Activated T-cell treated with anti-CD3 and anti-CD28 coated beads, Interleukin-2, amount 50 U/mL, for 1 hour (primary cell): Measurements from ENCODE around the gene POP7.

ENCODE experiments used
- DNase-seq: peaks from one replicate; pipeline ENCODE4 v3.0.0-alpha.2; 2020

The POP7 gene

DNA sequence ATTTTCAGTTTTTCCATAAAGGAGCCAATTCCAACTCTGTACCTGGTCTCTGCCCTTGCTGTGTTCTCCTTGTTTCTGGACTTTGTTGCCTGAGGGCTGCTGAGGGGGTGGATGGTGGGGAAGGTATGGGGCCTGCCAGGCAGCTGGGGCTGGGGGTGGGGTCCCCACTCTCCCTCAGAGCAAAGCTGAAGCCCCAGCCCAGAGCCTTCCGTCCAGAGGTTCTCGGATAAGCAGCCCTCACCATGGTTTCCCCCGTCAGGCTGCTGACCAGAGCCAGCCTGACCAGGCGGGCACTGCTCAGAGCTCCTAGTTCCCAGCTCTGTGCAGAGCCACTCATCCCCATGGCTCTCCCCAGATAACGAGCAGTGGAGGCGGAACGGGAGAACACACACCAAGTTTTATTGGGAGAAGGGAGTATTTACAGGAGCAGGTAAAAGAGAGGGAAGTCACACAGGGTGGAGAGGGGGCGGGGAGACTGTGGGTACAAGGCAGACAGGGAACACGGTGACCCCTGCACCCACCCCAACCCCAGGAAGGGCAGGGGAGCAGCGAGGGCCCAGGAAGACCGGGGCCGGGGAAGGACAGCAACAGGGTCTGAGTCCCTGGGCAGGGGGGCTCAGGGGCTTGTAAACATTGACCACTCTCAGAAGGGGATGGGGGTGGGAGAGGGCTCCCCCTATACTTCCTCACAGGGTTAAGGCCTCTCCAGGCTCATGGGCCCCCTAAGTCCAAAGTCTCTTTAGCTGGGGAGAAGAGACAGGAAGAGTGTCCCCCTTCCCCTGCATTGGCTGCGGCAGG is 26.6 kb upstream of the POP7 start:
- DNase-seq: no peak

DNA sequence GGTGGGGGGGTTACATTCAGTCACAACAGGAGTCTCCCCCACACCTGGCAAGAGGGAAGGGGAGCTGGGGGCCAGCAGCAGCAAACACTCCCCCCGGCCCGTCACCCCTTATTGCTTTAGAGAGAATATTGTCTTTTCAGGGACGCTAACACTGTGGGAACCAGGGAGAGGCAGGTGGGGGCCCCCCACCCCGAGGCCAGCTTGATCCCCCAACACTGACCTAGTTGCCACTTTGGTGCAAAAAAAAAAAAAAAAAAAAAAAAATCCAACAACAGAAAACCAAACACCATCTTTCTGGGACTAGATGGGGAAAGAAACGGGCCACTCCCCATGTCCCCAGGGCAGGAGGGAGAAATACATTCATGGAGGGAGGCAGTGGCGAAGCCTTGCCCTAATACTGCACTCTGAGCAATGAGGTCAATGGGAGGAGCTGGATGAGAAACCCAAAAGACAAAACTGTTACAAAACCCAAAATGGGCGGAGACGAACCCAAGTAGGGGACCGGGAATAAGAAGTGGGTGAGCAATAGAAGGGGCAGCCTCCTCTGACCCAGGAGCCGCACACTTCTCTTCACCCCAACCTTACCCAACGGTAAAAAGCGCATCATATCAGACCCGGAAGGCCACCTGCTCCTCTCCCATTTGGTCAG is 25.9 kb upstream of the POP7 start:
- no peak for DNase-seq

- DNase-seq: no peak
Measured at GRCh38 chr7:100680576-100681271, 25.2 kb upstream of the POP7 start.

DNA sequence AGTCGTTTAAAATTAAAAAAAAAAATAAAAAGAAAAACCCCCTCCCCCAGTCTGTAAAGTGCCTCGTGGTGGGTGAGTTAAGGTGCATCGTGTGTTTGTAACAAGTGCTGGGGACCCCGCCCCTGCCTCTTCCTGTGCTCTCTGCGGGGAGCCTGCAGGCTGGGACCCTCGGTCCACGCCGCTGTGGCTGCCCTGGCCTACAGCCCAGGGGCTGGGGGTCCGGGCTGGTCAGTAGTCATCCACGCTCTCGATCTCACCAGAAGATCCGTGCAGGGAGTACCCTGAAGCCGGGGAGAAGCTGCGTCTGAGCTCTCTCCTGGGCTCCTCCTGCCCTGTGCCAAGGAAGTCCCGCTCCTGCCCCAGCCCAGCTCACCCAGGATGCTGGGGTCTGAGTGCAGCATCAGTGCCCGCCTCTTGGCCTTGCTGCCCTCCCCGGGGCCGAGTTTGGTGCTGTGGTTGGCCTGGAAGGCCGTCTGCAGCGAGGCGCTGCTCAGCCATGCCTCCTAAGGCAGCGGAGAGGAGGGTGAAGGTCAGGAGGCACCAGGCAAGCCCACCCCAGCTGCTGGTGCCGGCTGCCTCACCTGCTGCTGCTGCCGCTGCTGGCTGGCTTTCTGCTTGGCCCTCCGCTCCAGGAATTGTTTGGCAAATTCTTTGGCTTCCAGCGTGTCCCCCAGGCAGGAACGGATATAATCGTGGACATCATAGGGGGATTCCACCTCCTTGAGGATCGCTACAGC is 24.3 kb upstream of the POP7 start:
- no peak for DNase-seq

GRCh38 chr7:100682228-100682741 is 23.6 kb upstream of the POP7 start:
- DNase-seq: no peak

DNA sequence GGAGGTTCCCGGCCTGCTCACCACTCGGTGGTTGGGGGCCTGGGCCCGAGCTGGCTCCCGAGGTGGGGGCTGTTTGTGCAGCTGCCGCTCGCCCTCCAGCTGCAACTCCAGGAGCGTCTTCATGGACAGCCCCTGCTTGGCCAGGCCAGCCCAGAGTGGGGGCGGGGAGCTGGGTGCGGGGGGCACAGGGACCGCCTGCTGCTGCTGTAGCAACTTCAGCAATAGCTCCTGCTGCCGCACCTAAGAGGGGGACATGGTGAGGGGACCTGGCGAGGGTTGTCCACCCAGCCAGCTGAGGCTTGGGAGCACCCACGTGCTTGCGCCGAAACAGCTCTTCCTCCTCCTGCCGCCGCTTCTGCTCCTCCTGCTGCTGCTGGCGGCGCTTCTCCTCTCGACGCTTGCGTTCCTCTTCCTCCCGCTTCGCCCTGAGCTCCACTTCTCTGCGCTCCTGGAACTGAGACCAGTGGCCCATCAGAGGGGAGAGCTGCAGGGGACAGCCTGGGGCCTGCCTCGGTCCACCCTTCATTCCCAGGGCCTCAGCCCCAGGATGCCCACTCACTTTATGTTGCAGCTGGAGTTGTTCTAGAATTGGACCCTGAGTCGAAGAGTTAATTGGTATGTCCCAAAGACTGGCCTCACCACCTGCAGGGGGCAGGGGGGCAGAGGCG is 22.8 kb upstream of the POP7 start:
- DNase-seq: no peak

GRCh38 chr7:100683659-100684533 is 22.0 kb upstream of the POP7 start:
- DNase-seq: no peak

- DNase-seq: no peak
Measured at GRCh38 chr7:100684534-100685042, 21.3 kb upstream of the POP7 start.

- no peak for DNase-seq
Measured at GRCh38 chr7:100685049-100685605, 20.8 kb upstream of the POP7 start.

- no peak for DNase-seq
Measured at GRCh38 chr7:100685631-100686145, 20.2 kb upstream of the POP7 start.

GRCh38 chr7:100686201-100686821 is 19.6 kb upstream of the POP7 start:
- no peak for DNase-seq

GRCh38 chr7:100686822-100687211 is 19.1 kb upstream of the POP7 start:
- DNase-seq: no peak

DNA sequence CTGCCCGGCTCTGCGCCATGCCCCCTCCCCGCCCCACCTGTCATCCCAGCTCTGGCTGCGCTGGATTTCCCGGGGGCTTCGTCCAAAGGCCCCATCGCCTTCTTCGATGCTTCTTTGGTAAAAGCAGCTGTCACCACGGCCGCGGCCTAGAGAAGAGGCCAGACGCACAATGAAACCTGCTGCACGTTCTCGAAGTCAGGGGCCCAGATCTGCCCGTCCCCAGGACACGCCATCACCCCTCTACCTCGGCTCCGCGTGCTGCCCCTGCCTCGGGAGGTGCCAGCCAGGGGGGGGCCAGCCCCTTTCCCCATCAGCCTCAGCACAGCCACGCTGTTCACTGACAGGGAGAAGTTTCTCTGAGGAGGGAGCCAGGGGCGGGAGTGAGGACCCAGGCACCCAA is 18.7 kb upstream of the POP7 start:
- no peak for DNase-seq

DNA sequence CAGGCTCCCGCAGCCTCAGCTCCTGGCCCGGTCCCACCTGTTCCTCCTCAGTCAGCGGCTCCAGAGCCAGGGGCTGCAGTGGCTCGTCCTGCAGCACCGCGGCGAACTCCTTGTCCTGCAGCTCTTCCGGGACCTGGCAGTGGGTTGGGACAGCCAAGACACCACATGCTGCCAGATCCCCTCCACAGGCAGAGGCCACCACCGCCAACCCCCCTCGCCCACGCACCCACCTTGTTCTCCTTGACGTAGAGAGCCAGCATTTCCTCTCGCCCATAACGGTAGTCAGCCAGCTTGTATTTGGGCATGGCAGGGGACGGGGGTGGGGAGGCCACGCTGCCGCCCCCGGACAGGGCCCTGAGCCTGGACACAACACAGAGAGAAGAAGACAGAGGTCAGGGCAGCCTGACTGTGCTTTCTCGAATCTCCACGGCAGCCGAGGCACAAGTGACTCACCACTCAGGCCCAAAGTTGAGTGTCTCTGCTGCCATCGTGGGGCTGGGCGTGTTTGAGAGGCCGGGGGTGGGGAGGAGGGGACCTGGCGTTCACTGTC is 18.1 kb upstream of the POP7 start:
- no peak for DNase-seq

GRCh38 chr7:100688326-100688860 is 17.5 kb upstream of the POP7 start:
- no peak for DNase-seq

DNA sequence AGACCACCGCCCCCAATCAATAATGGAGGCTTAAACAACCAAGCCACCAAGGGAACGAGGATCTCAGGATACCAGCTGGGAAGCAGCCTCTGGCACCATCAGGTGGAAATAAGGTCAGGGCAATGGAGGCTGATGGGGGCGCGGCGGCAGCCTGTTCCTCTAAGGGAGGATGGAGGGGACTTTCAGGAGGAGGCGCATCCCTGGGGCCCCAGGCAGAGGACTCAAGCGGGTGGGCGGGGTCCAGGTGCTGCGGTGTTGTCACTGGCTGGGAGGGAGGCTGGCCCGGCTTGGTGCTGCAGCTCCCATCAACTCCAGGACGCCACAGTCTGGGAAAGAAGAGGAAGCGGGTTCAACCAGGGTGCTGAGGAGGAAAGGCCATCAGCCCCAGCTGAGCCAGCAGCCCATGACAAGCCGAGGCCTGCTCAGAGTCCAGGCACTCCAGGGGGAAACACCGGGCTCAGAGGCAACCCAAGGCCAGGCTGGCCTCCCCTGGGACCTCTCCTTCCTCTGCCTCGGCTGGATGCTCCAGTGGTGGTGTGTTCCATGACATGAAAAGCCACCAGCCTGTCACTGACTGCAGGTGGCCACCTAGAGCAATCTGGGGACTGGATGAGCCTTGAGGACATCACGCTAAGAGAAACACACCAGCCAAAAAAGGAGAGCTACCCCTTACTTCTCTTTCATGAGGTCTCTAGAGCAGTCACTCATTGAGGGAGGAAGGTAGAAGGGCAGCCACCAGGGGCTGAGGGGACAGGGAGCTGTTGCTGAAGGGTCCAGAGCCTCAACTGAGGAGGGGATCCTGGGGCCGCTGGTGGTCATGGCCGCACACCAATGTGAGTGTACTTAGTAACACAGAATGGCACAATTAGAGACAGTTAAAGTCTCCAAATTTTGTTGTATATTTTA is 16.4 kb upstream of the POP7 start:
- no peak for DNase-seq

GRCh38 chr7:100691676-100692577 is 14.0 kb upstream of the POP7 start:
- DNase-seq: peak; percentile 83
